ENCODE measurements around the gene PRKACB. TPM values are rescaled to one million over a fixed set of nuclear protein-coding genes. Genes with fewer than 3 reads are reported as not detected.

Gene PRKACB
- total RNA-seq, 1 donor from 2014 or later: 23.7 TPM

DNA sequence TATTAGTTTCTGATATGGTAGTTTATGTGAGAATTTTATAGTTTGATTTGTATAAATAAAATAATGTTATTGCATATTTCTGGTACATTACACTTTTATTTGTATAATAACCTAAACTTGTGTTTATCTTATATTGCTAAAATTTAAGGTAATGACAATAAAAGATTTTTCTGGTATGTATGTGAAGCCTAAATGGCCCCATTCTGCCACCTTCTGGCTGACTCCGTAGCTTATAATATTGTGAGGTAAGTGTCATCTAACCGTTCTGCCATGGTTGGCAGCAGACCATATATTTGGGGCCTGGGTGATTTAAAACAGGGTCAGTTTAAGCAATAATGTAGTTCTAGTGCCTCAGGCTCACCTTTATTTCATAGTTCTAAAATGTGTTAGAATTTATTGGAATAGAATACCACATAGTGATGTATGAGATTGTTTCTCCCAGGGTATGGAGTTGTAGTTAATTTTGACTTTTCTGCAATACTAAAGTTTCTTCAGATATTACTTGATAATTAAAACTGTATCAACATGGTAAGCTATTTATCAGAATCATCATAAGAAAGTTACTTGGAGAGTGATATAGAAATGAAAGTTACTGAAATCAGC, 21.2 kb upstream of the PRKACB start:
- H3K4me1 ChIP-seq: no peaks in the 10 kb centered on the region
- H3K36me3 ChIP-seq: no peaks in the 10 kb centered on the region
- no peaks in the 10 kb centered on the region for H3K27me3 ChIP-seq
- intact Hi-C loops (cut with DNase I): loop anchor here (1.0 to 5.0 kb wide), 2 partner anchors 126 to 192 kb away; partner anchors contain the start of gene TTLL7
- TF ChIP-seq, protein P1, sequence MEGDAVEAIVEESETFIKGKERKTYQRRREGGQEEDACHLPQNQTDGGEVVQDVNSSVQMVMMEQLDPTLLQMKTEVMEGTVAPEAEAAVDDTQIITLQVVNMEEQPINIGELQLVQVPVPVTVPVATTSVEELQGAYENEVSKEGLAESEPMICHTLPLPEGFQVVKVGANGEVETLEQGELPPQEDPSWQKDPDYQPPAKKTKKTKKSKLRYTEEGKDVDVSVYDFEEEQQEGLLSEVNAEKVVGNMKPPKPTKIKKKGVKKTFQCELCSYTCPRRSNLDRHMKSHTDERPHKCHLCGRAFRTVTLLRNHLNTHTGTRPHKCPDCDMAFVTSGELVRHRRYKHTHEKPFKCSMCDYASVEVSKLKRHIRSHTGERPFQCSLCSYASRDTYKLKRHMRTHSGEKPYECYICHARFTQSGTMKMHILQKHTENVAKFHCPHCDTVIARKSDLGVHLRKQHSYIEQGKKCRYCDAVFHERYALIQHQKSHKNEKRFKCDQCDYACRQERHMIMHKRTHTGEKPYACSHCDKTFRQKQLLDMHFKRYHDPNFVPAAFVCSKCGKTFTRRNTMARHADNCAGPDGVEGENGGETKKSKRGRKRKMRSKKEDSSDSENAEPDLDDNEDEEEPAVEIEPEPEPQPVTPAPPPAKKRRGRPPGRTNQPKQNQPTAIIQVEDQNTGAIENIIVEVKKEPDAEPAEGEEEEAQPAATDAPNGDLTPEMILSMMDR (IDR thresholded peaks at IDR 0.05): peak; percentile 42 to 71 (median 63)
- no peaks in the 10 kb centered on the region for H3K9me3 ChIP-seq
- H3K27ac ChIP-seq: no peak overlapping the region
- peak in 1 of 2 donors; percentile 69 for DNase-seq (ENCODE audit: low spot score in 2 of 2)
- no peak overlapping the region for H3K4me3 ChIP-seq

DNA sequence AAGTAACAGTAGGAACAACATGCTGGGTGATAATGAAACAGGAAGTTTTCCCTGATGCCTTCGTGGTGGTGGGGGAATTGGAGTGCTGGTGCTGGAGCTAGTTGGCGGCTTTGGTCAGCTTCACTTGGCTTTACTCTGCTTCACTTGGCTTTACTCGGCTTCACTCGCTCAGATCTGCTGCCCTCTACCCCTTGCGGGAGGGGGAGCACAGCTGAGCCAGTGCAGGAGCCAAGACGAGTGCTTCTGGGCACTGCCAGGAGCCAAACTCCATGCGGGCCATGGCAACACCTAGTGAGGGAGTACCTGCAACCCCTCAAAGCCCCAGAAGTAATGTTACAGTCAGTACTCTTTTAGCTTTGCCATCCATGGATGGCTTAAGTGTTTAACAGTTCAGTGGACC, 10.6 kb upstream of the PRKACB start:
- H3K36me3 ChIP-seq: no peaks in the 10 kb centered on the region
- DNase-seq (ENCODE audit: low spot score in 2 of 2): no peak
- intact Hi-C loops (cut with DNase I): no loop called here

DNA sequence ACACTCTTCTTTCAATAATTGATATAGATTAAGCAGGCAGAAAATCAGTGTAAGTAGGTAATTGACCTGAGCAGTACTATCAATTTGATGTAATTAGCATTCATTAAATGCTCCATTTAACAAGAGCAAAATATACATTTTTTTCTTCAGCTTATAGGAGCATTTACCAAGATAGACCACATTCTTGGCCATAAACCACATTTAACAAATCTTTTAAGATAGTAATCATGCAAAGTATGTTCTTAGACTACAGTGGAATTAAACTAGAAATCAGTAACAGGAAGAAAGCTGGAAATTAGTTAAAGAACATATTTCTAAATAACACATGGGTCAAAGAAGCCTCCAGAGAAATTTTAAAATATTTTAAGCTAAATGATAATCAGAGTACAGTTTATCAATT, 8.7 kb upstream of the PRKACB start:
- H3K9me3 ChIP-seq: peaks cover 0 to 5% of the 10 kb centered on the region in 2 donors
- H3K4me3 ChIP-seq: no peak overlapping the region
- intact Hi-C loops (cut with DNase I): no loop called here
- no peaks in the 10 kb centered on the region for H3K27me3 ChIP-seq
- no peaks in the 10 kb centered on the region for H3K36me3 ChIP-seq
- no peak overlapping the region for H3K27ac ChIP-seq
- no peaks in the 10 kb centered on the region for H3K4me1 ChIP-seq
- TF ChIP-seq, protein P1 (IDR thresholded peaks at IDR 0.05): no peak
- DNase-seq (ENCODE audit: low spot score in 2 of 2): no peak

More for the DNA sequence above, 10.6 kb upstream of the PRKACB start:
- Histone ChIP-seq H3K4me1 (no peaks in the 10 kb centered on the region), H3K27ac (no peak overlapping the region), H3K27me3 (no peaks in the 10 kb centered on the region), H3K9me3 (no peaks in the 10 kb centered on the region), H3K4me3 (no peak overlapping the region)
- TF ChIP-seq, protein P1 (IDR thresholded peaks at IDR 0.05): no peak

DNA sequence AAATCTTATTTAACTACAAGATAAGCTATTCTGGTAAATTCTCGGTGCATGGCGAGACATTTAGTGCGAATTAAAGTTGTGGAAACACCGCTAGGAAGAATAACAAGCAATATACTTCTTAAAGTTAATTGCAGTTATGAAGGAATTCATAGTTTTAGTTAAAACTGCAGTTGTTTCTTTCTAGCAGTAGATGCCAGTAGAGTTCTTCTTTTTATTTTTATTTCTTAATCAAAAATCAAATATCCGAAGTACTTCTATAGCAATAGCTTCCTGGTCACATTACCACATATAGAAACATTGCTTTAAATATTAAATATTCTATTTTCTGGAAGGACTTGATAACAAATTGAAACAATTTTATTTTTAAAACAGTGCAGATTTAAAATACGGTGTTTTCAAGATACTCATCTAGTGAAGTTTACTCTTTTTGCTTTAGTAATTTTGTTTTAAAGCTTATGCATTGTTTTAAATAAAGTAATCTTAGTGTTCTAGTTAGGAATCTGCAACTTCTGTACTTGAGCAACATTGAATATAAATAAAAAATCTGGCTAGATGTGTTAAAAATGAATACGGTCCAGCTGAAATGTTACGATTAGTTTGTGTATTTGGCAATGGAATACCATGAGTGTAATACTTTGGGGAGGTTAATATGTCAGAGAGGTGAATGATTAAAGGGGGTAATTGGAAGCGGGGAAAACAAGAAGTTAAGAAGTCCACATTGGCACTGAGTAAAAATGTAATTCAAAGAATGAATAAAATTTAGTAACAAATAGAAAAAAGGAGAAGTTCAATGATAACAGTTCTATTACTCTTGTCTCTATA, 2.7 kb upstream of the PRKACB start:
- H3K9me3 ChIP-seq: peaks cover 0 to 5% of the 10 kb centered on the region in 2 donors
- no peak overlapping the region for H3K27ac ChIP-seq
- TF ChIP-seq, protein P1 (IDR thresholded peaks at IDR 0.05): peak; percentile 50 to 64 (median 51)
- H3K27me3 ChIP-seq: no peaks in the 10 kb centered on the region
- no peaks in the 10 kb centered on the region for H3K4me1 ChIP-seq
- H3K36me3 ChIP-seq: no peaks in the 10 kb centered on the region
- H3K4me3 ChIP-seq: no peak overlapping the region
- intact Hi-C loops (cut with DNase I): loop anchor here (2.0 to 10.0 kb wide), 3 partner anchors 291 to 613 kb away; no protein-coding TSS in a partner anchor
- no peak for DNase-seq (ENCODE audit: low spot score in 2 of 2)

DNA sequence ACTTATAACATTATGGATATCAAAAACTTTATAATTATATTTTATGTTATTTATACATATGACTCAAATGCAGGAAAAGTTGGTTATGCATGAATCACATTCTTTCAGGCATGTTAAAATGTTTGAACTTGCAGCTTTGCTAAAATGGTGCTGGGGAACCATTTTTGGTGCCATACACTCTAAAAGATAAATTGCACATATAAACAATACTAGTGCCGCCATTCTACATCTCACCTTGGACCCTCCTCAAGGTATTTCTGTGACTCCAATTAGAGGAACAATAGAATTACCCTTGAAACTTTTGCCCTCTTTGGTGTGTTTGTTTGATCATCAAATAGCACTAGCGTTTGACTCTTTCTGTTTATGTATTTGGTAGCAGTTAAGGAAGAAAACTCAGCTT, 997 bp downstream of the PRKACB start:
- intact Hi-C loops (cut with DNase I): loop anchor here (10.0 kb wide), 1 partner anchor 610 kb away; no protein-coding TSS in a partner anchor
- Histone ChIP-seq H3K9me3 (no peaks in the 10 kb centered on the region), H3K27ac (no peak overlapping the region), H3K36me3 (no peaks in the 10 kb centered on the region), H3K4me1 (no peaks in the 10 kb centered on the region), H3K4me3 (no peak overlapping the region), H3K27me3 (no peaks in the 10 kb centered on the region)
- DNase-seq (ENCODE audit: low spot score in 2 of 2): no peak
- TF ChIP-seq, protein P1 (IDR thresholded peaks at IDR 0.05): no peak
